Hematopoietic multipotent progenitor cell treated with erythropoietin and hydrocortisone succinate and interleukin-3 and kit ligand, for 17 days (in vitro differentiated cells): ENCODE data around the gene CCDC3.

Experiments
- DNase-seq: peaks from one replicate; pipeline ENCODE4 v3.0.0-alpha.2; 2015; ENCODE audit warnings: low spot score

CCDC3 gene

DNA sequence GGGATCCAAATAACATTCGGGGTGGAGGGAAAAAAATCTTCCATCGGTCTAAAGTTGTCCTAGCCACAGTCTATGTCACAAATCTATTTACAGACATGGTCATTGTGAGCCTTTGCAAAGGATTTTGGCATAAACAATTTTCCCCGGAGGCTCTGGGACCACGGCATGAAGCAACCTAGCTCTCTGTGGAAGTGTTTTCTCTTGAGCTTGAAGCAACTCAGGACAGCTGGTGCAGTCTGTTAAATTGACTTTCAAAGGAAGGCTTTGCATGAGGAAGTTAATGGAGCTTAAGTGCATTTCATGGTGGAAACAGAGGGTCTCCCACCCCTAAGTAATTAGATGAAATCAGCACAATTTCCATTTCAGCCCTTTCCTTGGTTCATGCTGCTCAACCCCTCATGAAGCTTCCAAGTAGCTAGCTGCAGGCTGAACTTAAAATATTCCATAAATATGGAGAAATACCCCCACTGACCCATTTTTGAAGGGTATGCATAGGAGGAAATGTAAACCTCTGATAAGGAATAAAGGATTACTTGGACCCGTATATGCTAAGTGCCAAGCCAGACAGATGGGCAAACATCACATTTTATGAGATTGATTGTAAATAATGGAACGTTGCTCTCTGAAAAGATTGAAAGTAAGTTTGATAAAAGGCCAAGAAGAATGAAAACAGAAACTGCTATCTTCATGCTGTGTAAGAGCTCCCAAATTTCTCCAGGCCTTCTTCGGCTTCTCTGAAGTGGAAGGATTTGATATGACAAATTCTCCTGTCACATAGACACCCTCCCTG is 39.9 kb downstream of the CCDC3 start:
- DNase-seq = no peak

DNA sequence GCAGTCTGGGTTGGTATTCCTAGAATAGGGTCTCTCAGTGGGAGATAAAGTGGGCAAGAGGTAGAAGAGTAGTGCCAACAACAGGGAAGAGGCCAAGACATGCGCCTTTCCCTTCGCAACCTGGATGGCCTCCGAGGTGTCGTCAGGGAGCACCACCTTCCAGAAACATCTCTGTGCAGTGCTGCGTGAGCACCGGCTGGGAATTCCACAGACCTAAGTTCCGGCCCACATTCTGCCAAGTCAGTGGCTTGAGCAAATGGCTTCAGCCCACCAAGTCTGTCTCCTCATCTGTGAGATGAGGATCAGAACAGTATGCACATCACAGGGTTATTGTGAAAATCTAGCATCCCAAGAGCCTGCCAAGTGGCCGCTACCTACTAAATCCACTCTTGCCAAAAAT is 40.6 kb downstream of the CCDC3 start:
- no peak for DNase-seq

DNA sequence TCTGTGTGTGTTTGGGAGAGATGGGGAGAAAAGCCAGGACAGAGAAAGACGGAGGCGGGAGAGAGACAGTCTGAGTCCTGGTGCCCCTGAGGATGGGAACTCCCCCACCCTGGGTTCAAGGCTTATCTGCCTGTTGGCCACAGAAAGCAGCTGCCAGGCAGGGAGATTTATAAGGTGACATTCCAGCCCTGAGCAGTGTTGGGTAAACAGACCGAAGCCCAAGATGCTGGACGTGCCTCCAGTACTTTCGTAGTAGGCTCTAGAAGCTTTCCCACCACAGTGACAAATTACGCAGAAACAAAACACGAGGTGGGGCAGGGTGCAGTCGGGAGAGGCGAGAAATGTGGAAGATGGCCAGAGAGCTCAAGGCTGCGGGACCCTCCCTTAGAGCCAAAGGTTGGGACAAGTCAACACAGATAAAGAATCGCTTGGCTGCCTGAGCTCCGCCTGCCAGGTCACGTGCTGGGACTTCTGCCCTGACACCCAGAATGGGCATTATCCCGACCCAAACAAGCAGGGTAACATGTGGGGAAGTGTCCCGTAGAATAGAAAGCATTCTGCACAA is 41.1 kb downstream of the CCDC3 start:
- DNase-seq = no peak

DNA sequence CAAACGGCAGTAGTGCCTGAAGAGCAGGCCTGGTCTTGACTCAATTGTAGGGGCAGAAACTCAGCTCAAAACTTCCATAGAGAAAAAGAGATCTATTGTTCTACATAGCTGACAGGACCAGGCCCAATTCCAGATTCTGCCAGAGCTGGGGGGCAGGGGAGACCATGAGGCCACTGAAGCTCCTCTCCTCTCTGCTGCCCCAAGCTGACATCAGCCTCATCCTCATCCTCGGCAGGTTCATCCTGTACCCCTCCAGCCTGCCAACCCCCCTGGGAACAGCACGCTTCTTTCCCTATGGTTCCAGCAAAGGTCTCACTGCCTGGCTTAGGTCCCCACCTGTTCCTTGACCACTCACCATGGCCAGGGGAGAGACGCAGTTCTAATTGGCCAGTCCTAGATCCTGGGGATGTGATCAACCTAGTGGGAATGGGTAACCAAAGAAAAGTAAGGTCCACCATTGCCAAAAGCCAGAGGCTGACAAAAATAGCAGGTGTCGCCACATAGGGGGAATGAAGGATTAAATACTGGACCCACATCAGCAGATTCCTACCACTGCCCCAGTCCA is 42.9 kb downstream of the CCDC3 start:
- DNase-seq = no peak

DNA sequence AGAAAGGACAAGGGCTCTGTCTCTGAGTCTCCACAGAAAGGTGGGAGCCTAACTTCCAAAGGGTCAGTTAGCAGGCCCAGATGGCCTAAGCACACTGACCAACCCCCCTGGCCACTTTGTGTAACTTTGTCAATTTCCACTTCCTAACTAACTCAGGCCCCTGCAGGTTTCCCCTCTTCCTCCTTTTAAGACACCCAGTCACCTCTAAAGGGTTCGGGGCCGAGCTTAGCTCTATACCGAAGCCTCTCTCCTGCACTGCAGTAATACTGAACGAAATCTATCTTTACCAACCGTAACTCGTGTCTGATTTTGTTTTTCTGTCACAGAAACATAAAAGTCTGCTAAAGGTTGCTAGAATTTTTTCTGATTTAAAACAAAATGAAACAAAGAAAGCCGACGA is 44.4 kb downstream of the CCDC3 start:
- no peak for DNase-seq

DNA sequence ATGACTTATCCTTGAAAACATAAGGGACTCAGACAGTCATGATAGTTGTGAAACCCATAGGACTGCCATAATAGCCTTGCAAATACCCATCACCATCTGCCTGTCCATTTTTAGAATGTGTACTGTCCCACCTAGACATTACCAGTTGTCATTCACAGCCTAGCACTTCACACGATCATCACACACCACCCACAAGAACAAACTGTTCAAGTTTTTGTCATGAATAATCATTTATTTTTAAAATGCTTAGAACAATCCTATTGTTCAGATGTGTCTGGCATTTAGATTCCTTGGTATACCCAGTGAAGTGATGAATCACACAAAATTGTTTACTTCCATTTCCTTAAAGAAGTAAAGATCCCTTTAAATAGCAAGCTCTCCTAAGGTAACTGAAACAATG is 46.6 kb downstream of the CCDC3 start:
- DNase-seq = no peak

DNA sequence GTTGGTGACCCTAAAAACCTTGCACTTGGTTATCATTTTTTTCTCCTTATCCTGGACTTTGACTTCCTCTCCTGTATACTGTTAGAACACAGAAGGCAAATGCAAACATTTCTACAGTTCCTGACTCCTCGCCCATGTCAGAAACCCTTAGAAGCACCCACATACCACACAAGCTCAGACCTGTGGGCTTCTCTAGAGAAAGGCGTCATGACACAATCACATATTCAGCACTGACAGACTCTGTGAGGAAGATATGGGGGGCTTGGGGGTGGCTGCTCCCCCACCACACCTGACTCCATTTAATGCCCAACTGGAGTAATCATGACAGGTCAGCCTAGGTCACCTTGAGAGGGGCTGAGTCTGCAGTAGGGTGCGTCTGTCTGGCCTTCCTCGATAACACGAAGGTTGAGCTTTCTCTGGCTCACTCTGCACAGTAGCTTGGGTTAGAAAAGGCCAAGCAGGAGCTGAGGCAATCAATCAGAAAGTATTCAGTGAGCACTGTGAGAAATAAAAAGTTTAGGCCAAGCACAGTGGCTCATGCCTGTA is 50.9 kb downstream of the CCDC3 start:
- no peak for DNase-seq

DNA sequence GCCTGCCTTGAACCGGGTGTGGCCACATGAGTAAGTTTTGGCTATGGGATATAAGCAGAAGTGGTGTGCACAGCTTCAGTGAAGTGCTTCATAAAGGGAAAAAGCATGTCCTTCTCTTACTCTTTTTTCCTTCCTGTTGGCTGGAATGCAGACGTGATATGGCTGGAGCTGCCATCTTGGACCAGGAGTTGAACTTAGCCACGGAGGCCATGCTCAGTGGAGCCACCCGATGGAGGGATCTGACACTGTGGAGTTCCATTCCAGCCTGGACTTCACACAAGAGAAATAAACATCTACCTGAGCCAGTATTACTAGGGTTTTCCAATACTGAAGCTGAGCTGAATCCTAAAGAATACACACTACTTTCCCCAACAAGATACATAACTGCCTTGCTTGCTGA is 52.3 kb downstream of the CCDC3 start:
- DNase-seq = no peak

DNA sequence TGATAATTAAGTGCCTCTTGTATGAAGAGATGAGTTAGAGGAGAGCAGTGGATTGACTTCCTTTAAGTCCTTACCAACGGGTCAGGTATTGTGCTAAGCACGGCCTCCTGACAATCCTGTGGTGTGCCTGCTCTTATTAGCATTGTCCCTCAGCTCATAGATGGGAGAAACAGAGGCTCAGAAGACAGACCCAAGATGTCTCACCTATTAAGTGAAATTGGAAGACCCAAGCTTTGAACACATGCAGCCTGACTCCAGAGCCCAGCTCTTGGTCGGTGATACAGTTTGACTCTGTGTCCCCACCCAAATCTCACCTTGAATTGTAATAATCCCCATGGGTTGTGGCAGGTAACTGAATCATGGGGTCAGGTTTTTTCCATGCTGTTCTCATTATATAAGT is 53.8 kb downstream of the CCDC3 start:
- DNase-seq = no peak

DNA sequence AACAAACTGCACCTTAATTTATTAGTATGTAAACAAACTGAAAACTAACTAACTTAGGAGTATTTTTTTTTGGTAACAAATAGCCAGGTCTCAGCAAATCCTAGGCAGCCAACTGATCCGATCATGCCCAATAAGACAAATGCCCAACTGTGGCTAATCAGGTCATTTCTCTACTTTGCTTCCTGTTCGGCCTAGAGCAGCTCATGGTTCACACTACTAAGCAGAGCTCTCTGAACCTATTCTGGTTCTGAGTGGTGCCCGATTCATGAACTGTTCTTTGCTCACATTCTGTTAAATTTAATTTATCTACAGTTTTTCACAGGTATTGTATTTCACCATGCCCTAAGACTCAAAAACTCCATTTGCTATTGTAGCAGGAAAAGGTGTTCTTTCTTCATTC is 55.1 kb downstream of the CCDC3 start:
- DNase-seq = no peak

DNA sequence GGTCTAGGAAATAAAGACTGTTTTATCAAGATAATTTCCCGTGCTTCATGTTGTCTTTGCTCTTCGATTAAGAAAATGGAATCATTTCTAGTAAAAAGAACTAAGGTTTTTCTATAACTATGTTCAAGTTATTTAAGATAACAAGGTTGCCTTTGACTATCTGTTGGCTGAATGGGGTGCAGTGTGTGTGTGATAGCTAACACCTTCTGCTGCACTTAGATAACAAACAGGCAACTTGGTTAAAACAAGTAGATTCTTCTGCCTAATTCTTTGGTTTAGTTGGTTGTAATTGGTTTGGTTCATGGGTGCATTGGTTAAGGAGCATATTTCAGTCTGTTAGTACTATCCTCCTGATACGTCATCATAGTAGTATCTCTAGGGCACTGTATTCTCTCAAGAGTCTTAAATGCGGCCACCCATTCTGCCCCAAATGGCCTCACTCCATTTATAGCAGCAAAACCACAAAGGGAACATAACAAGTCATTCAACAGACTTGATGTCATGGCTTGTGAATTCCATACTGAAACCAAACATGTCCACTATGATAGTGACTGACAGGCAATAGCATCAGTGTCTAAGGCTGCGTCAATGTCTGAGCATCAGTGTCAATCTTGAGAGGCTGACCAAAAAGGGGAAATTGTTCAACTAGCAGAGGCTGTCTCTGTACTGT is 55.7 kb downstream of the CCDC3 start:
- DNase-seq = peak; percentile 34

DNA sequence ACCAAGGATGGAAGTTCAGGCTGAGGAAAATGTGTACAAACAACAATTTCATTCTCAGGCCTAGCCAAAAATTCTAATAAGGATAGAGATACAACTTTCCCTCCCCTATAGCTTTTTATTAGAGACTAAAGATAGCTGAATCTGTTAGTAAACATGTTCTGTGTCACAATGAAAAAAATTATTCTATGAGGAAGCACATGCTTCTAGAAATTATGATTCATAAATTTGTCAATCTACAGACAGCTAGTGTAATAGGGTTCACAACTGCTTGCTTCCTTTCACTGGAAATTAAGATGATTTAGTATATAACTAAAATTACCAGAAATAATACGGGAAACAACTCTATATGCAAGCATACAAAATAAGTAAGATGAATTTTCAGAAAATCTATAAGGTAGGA is 56.6 kb downstream of the CCDC3 start:
- DNase-seq = no peak

DNA sequence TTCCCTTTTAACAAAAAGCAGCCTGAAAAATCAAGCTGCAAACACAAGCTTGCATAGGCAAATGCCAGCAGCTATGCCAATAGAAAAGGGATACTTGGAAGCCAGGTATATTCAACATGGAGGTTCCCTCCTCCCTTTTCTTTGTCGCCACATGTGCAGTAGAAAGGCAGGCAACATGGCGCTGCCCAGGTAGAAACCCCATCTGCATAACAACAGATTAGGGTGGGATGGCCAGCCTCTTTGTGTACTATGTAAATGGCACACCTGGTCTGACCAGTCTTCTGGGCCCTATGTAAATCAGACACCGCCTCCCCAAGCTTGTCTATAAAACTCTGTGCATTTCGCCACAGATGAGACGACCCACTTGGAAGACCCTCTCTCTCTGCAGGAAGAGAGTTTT is 58.1 kb downstream of the CCDC3 start:
- DNase-seq = no peak

DNA sequence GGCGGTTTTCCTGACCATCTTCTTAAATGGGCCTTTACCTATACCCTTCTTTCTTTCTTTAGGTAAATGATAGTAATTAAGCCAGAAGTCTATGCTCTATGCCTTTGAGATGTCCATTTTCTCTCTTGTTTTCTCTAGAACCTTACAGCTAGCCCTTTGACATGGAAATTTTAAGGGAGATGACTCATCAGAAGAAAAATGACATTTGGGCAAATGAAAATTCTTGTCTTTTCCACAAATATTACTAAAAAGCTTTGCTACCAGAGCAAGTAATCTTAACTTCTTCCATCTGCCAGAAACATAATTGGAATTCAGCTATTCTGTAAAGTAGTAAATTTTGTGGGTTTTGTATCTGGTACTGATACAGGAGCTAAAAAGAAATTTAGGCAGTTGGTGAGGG is 59.5 kb downstream of the CCDC3 start:
- no peak for DNase-seq

DNA sequence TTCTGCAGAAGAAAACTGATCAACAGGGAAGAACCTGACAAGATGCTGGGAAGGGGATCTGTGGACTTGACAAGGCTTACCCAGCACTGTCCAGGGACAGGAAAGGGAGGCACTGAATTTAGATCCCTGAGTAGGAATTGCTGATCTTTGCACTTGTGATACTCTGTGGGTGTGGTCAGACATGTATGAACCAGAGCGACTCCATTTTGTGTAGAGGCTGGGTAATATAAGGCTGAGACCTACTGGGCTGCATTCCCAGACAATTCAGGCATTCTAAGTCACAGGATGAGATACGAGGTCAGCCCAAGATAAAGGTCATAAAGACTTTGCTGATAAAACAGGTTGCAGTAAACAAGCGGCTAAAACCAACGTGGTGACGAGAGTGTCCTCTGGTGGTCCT is 60.7 kb downstream of the CCDC3 start:
- no peak for DNase-seq

DNA sequence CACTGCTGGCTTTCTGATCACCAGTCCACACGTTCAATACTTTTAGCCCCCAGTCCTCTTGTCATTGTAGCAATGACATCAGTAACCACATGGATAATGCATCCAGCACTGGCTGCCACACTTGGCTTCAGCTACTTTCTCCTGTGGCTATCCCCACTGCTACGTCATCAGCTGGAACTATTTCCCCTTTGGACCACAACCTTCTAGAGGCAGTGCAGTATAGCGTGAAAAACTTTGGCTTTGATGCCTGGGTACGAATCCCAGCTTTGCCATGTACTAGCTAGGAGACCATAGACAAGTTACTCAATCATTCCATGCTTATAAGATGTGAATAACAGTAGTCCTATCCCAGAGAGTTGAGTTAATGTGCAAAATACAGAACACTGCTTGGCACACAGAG is 63.2 kb downstream of the CCDC3 start:
- DNase-seq = no peak

DNA sequence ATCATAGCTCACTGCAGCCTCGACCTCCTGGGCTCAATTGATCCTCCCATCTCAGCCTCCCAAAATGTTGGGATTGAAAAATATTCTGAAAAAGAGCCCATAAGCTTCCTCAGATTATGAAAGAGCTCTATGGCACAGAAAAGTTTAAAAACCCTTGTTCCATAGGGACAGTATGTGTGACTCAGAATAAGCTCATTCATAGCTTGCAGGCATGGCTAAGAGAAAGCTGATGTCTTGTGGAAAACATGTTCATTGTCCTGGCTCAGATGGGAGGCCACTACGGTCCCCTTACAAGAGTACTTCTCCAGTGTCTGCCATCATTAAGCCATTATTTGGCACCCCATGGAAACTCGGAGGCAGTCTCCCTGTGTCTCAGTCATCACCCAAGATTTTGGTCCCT is 64.0 kb downstream of the CCDC3 start:
- DNase-seq = no peak

DNA sequence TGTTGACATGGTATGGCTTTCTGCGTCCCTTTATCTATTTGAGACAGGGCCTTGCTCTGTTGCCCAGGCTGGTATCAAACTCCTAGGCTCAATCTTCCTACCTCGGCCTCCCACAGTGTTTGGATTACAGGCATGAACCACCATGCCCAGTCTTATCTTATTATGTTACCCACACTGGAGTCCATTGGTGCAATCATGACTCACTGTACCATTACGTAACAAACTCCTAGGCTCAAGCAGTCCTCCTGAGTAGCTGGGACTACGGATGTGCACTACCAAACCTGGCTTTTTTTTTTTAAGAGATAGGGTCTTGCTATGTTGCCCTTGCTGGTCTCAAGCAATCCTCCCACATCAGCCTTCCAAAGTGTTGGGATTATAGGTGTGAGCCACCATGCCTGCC is 66.7 kb downstream of the CCDC3 start:
- DNase-seq = no peak

DNA sequence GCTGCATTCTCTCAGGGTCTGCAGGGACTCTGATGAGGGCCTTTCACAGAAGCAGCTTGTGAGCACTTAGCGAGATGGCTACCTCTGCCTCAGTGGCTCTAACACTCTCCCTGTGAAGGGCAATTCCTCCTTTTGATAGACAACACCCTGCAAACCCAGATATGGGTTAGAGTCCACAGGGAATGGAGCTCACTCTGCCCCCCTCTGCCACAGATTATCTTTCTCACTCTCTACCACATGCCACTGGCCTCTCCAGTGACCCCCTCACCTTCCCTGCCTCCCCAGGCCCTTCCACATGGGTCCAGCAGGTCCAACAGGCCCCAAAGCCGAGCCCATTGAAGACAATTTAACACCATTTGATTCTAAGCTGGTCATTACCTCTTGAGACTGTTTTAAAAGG is 72.1 kb downstream of the CCDC3 start:
- no peak for DNase-seq

DNA sequence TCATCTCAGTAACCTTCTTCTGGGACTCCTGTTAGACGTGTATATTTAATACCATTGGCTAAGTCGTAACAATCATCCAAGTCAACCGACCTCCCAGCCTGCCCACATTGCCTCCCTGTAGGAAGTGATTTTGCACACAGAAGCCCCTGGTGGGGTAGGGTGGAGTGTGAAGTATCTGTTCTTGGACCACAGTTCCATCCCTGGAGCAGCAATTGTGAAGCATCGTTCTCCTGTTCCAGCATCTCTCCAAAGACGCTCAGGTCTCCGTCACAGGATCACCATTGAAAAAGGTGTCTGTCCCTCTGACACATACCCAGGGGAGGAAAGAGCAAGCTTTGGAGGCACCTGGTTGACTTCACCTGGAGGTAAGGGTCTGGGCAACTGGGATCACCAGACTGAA is 72.9 kb downstream of the CCDC3 start:
- DNase-seq = no peak

DNA sequence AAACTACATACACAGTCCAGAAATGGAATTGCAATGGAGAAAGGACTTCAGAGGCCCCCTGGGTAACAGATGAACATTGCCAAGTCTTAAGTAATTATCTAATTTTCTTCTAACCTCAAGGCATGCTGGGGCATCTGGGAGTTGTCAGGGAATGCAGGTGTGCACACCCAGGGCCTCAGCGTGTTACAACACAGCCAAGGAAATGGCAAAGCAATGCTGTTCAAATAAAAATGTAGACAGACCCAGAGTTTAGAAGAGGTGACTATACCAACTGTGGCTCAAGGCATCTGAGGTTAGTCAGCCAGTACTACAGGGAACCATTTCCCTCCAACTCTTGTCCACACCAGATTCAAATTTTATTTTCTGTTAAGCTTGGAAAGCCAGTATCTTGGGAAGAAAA is 73.6 kb downstream of the CCDC3 start:
- no peak for DNase-seq

DNA sequence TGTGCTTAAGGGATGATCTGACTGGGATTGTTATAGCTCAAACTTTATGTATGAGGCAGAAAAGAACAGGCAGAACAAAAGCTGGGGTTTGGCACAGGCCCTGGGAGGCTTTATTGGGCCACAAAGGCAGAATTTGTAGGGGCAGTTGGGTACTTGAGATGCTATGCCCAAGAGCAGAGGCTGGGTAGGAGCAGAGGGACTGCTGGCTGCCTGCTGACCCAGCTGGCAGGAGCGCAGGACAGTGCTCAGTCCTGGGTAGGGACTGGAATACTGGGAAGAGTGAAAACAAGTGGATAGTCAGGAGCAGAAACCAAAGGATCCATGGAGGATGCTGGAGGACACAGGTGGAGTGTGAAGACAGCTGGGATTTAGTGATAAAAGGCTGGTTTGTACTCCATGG is 75.7 kb downstream of the CCDC3 start:
- no peak for DNase-seq

DNA sequence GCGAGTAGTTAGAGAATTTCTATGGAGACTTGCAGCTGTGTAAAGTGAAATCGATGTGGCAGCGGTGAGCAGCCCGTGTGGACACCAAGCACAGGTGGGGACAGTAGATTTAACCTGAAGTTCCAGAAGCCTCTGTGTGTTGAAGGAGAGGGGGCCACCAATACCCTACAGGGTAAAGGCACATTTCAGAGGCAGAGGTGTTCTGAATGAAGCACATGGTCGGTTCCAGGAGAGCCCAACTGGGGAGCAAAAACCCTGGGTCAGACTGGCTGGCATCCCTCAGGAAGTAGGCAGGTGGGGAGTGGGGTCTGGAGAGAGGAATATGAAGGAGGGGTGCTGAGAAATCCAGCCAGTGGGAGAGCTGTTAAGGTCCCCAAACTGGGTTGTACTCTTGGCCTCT is 76.6 kb downstream of the CCDC3 start:
- no peak for DNase-seq
